ENCODE measurements around the gene ARL2BP.

- no peak for TF ChIP-seq CTCF (IDR thresholded peaks at IDR 0.05)
- TF ChIP-seq POLR2A (IDR thresholded peaks at IDR 0.05): peak in 1 of 2 donors; percentile 40
Observed at GRCh38 chr16:57268804-57269800, 24.0 kb downstream of the ARL2BP start.
